Fibroblast of lung (primary cell): ENCODE results near the gene IPO11.

Experiments
- CTCF ChIP-seq, 2 donors: IDR thresholded peaks in 1 of 2; conservative IDR thresholded peaks in 1 of 2; 1 replicate in 1 of 2; 2 replicates in 1 of 2; pipeline ENCODE4 v1.5.1; 2011 to 2012; ENCODE audit warnings: low read length in 2 of 2, control low read depth in 1 of 2, inconsistent platforms in 1 of 2, low read depth in 1 of 2, mild to moderate bottlenecking in 1 of 2
- EZH2 ChIP-seq: IDR thresholded peaks from 2 replicates; pipeline ENCODE4 v1.5.1; 2012; ENCODE audit warnings: low read length, control low read depth, mild to moderate bottlenecking; ENCODE audit errors: missing control alignments

- no peak for TF ChIP-seq CTCF (conservative IDR thresholded peaks at IDR 0.05 in 1 of 2, IDR thresholded peaks at IDR 0.05 in 1 of 2; ENCODE audit: low read depth in 1 of 2, low read length in 2 of 2)
- TF ChIP-seq EZH2 = no peak
These were observed 258.9 kb downstream of the IPO11 start for GRCh38 chr5:62671479-62671878.
